IMR-90 (cell line): ENCODE data around the gene DSCAML1. TPM values are rescaled to one million over a fixed set of nuclear protein-coding genes. Genes with fewer than 3 reads are reported as not detected.

Experiments
- ATAC-seq: fragments of 200-7000 bp; cut with Tn5 transposase; 2 replicates; pipeline ENCODE4 v1.9.1; 2020; ENCODE audit warnings: low read depth, mild to moderate bottlenecking, moderate library complexity
- BruUV-seq: library from RNA; stranded (reverse); fragments of 400-500 nt; replicated peaks from 2 replicates; lab custom pipeline; 2021; lab: Mats Ljungman, UMichigan
- CTCF ChIA-PET: fragments of 300-600 bp; formaldehyde crosslinking; extraction: SDS; loops from one replicate; lab custom pipeline; 2021; ENCODE audit warnings: antibody characterized with exemption; lab: Yijun Ruan, JAX
- POLR2A ChIA-PET: fragments of 300-600 bp; sonication (Branson Sonifier 250); formaldehyde crosslinking; loops from one replicate; lab custom pipeline; 2022; ENCODE audit warnings: antibody characterized with exemption; ENCODE audit not compliant: unreplicated experiment; lab: Charles Lee
- DNase-seq: peaks from one replicate; pipeline ENCODE4 v3.0.0; 2013
- H2AFZ ChIP-seq: replicated peaks from 2 replicates; pipeline ENCODE3; 2013; ENCODE audit warnings: low read length, mild to moderate bottlenecking; ENCODE audit not compliant: poor library complexity
- H2AK5ac ChIP-seq: 2 replicates; pipeline ENCODE4 v1.6.1; 2013; ENCODE audit warnings: low read depth, low read length, inconsistent platforms
- H2AK9ac ChIP-seq: replicated peaks from 2 replicates; pipeline ENCODE3; 2013; ENCODE audit warnings: mild to moderate bottlenecking, low read depth, low read length, moderate library complexity; ENCODE audit not compliant: poor library complexity
- H2BK120ac ChIP-seq: 2 replicates; pipeline ENCODE4 v1.6.1; 2013; ENCODE audit warnings: low read depth, low read length, inconsistent platforms
- H2BK15ac ChIP-seq: 3 replicates; pipeline ENCODE4 v1.6.1; 2013; ENCODE audit warnings: low read depth, low read length, inconsistent platforms
- H2BK20ac ChIP-seq: 2 replicates; pipeline ENCODE4 v1.6.1; 2013; ENCODE audit warnings: low read depth, mild to moderate bottlenecking, inconsistent platforms, low read length, moderate library complexity
- H2BK5ac ChIP-seq: 2 replicates; pipeline ENCODE4 v1.6.1; 2013; ENCODE audit warnings: mild to moderate bottlenecking, low read depth, low read length, inconsistent platforms; ENCODE audit not compliant: poor library complexity, severe bottlenecking
- H3K14ac ChIP-seq: replicated peaks from 2 replicates; pipeline ENCODE4 v1.6.1; 2013; ENCODE audit warnings: low read depth, low read length, inconsistent platforms
- H3K18ac ChIP-seq: 2 replicates; pipeline ENCODE4 v1.6.1; 2013; ENCODE audit warnings: low read depth, low read length, control low read depth
- H3K23ac ChIP-seq: 2 replicates; pipeline ENCODE4 v1.6.1; 2013; ENCODE audit warnings: low read depth, low read length, inconsistent platforms
- H3K27ac ChIP-seq: 2 replicates; pipeline ENCODE4 v1.5.1; 2013; ENCODE audit warnings: mild to moderate bottlenecking, control low read depth, low read length; ENCODE audit not compliant: insufficient read depth
- H3K27me3 ChIP-seq: 2 replicates; pipeline ENCODE4 v1.6.1; 2013; ENCODE audit warnings: low read length; ENCODE audit not compliant: control insufficient read depth, insufficient read depth
- H3K36me3 ChIP-seq: 2 replicates; pipeline ENCODE4 v1.6.1; 2013; ENCODE audit warnings: low read length, mixed read lengths; ENCODE audit not compliant: control insufficient read depth, insufficient read depth
- H3K4ac ChIP-seq: 2 replicates; pipeline ENCODE4 v1.6.1; 2013; ENCODE audit warnings: low read depth, low read length, inconsistent platforms
- H3K4me1 ChIP-seq: 2 replicates; pipeline ENCODE4 v1.6.1; 2013; ENCODE audit warnings: low read length, mixed read lengths; ENCODE audit not compliant: control insufficient read depth, insufficient read depth
- H3K4me2 ChIP-seq: 2 replicates; pipeline ENCODE4 v1.6.1; 2013; ENCODE audit warnings: low read depth, mild to moderate bottlenecking, control low read depth, low read length, moderate library complexity
- H3K4me3 ChIP-seq: 2 replicates; pipeline ENCODE4 v1.5.1; 2013; ENCODE audit warnings: low read depth, mild to moderate bottlenecking, control low read depth, low read length, moderate library complexity; ENCODE audit not compliant: insufficient read depth
- H3K56ac ChIP-seq: 2 replicates; pipeline ENCODE4 v1.6.1; 2013; ENCODE audit warnings: low read length, inconsistent platforms; ENCODE audit not compliant: insufficient read depth; ENCODE audit errors: extremely low read depth
- H3K79me1 ChIP-seq, 2 experiments: 2 replicates each; pipeline ENCODE4 v1.6.1; 2013; ENCODE audit warnings: low read length in 2 of 2, inconsistent platforms in 1 of 2, low read depth in 1 of 2
- H3K9ac ChIP-seq: 2 replicates; pipeline ENCODE4 v1.6.1; 2013; ENCODE audit warnings: low read depth, low read length, control low read depth
- H3K9me1 ChIP-seq: 2 replicates; pipeline ENCODE4 v1.6.1; 2013; ENCODE audit warnings: low read length, inconsistent platforms; ENCODE audit not compliant: insufficient read depth
- H3K9me3 ChIP-seq: 2 replicates; pipeline ENCODE4 v1.6.1; 2013; ENCODE audit warnings: low read length; ENCODE audit not compliant: control insufficient read depth, insufficient read depth
- H4K20me1 ChIP-seq: 2 replicates; pipeline ENCODE4 v1.6.1; 2013; ENCODE audit warnings: low read length, inconsistent platforms; ENCODE audit not compliant: insufficient read depth
- H4K5ac ChIP-seq: 2 replicates; pipeline ENCODE4 v1.6.1; 2013; ENCODE audit warnings: mild to moderate bottlenecking, low read depth, low read length, control low read depth
- H4K8ac ChIP-seq, 2 experiments: 2 replicates each; pipeline ENCODE4 v1.6.1; 2013; ENCODE audit warnings: low read depth in 2 of 2, low read length in 2 of 2, control low read depth in 1 of 2, inconsistent platforms in 1 of 2
- H4K91ac ChIP-seq: 2 replicates; pipeline ENCODE4 v1.6.1; 2013; ENCODE audit warnings: low read depth, low read length, inconsistent platforms; ENCODE audit not compliant: insufficient read depth
- BHLHE40 ChIP-seq: fragments of 150-350 bp; IDR thresholded peaks from 2 replicates; pipeline ENCODE4 v1.6.1; 2016; ENCODE audit warnings: mild to moderate bottlenecking, low read depth, low read length
- ELK1 ChIP-seq: fragments of 150-350 bp; IDR thresholded peaks from 2 replicates; pipeline ENCODE4 v1.6.1; 2016; ENCODE audit warnings: low read depth, mild to moderate bottlenecking, low read length, moderate library complexity, borderline replicate concordance
- FOS ChIP-seq: fragments of 150-350 bp; IDR thresholded peaks from 2 replicates; pipeline ENCODE4 v1.6.1; 2016; ENCODE audit warnings: low read depth, low read length
- MAFK ChIP-seq: IDR thresholded peaks from 2 replicates; pipeline ENCODE4 v1.6.1; 2012; ENCODE audit warnings: low read depth, low read length, improper control_type of control experiment
- MAZ ChIP-seq: IDR thresholded peaks from 2 replicates; pipeline ENCODE4 v1.6.1; 2012; ENCODE audit warnings: low read depth, mild to moderate bottlenecking, low read length, improper control_type of control experiment, moderate library complexity, borderline replicate concordance
- MXI1 ChIP-seq: IDR thresholded peaks from 2 replicates; pipeline ENCODE4 v1.6.1; 2012; ENCODE audit warnings: low read depth, mild to moderate bottlenecking, low read length, moderate library complexity, borderline replicate concordance
- NFE2L2 ChIP-seq: fragments of 150-350 bp; IDR thresholded peaks from 2 replicates; pipeline ENCODE4 v1.6.1; 2016; ENCODE audit warnings: low read depth, mild to moderate bottlenecking, low read length
- POLR2A ChIP-seq: IDR thresholded peaks from 2 replicates; pipeline ENCODE4 v1.6.1; 2012; ENCODE audit warnings: mild to moderate bottlenecking, low read depth, low read length
- RAD21 ChIP-seq: IDR thresholded peaks from 2 replicates; pipeline ENCODE4 v1.6.1; 2012; ENCODE audit warnings: low read length, improper control_type of control experiment
- RFX5 ChIP-seq: IDR thresholded peaks from 2 replicates; pipeline ENCODE4 v1.8.0; 2012; ENCODE audit warnings: low read depth, mild to moderate bottlenecking, low read length, moderate library complexity
- SMC3 ChIP-seq: fragments of 150-350 bp; IDR thresholded peaks from 2 replicates; pipeline ENCODE4 v1.6.1; 2016; ENCODE audit warnings: low read depth, mild to moderate bottlenecking, antibody characterized with exemption, low read length, moderate library complexity
- WGBS, 2 experiments: methylation state at CpG; one replicate each; pipeline versions ENCODE4 v1.1.5 to v1.1.7; 2013; ENCODE audit warnings: missing lambda C conversion rate in 2 of 2; ENCODE audit not compliant: insufficient read length in 1 of 2; ENCODE audit errors: extremely low coverage in 2 of 2; 5-methylcytosine and 5-hydroxymethylcytosine counted together
- dilution Hi-C: fragments of 300-500 bp; cut with HindIII; formaldehyde crosslinking; loops from one replicate; pipeline ENCODE4 v1.14.3; 2018; ENCODE audit warnings: low sequenced_read_pairs; ENCODE audit not compliant: unreplicated experiment
- in situ Hi-C: fragments of 300-500 bp; cut with MboI; formaldehyde crosslinking; loops from 3 replicates; pipeline ENCODE4 v1.14.3; 2019; ENCODE audit warnings: low sequenced_read_pairs, inconsistent platforms, mixed read lengths
- intact Hi-C: fragments of 100-400 bp; cut with micrococcal nuclease; formaldehyde crosslinking; loops from 2 replicates; pipeline ENCODE4 v1.10.0; 2022
- polyA plus RNA-seq, 3 experiments: library from polyadenylated mRNA; depleted of rRNA; stranded (reverse); fragments of >200 nt; gene quantifications; 2 replicates each; pipeline ENCODE4 v1.2.3, GENCODE V29; 2012; ENCODE audit warnings: low replicate concordance in 1 of 3
- total RNA-seq: library from RNA; depleted of rRNA; stranded (reverse); fragments of >200 nt; gene quantifications from 2 replicates; pipeline ENCODE4 v1.2.3, GENCODE V29; 2012

The DSCAML1 gene
- total and polyA plus RNA-seq, 2 of the 4 experiments (the other 2 are of a cell fraction): not detected

DNA sequence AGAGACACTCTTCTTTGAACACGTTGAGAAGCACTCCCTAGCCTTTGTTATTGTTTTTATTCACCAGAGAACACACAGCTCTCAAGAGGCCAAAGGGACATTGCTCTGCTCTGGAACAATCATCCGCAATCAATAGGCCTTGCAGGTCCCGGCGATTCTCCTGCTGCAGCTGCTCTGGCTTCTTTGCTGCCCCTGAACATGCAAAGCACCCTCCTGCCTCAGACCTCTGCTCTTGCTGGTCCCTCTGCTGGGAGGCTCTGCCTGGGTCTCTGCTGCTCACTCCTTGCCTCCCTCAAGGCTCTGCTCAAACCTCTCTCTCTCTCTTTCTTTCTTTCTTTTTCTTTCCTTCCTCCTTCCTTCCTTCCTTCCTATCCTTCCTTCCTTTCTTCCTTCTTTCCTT lies 232.7 kb downstream of the DSCAML1 start:
- H3K27me3 ChIP-seq: peaks cover 6% of the 10 kb centered on the region
- no peak overlapping the region for H3K4me3 ChIP-seq
- H3K27ac ChIP-seq: no peak overlapping the region
- H4K8ac ChIP-seq: no peak overlapping the region
- in situ Hi-C loops (no loop called here), dilution Hi-C loops (no loop called here), intact Hi-C loops (no loop called here)
- no peak overlapping the region for H3K14ac ChIP-seq
- no peaks in the 10 kb centered on the region for H3K9me3 ChIP-seq
- H4K91ac ChIP-seq: no peak overlapping the region
- H3K18ac ChIP-seq: no peak overlapping the region
- CTCF ChIA-PET: no interaction called here
- no peak for DNase-seq
- 66% methylated on average over 4 of the region's 4 CpGs; no CpG with 5 or more reads in 1 of the 2 experiments for WGBS, 2 experiments
- H3K4me2 ChIP-seq: no peak overlapping the region
- TF ChIP-seq RAD21: no peak
- TF ChIP-seq POLR2A: no peak
- no peak for TF ChIP-seq MAFK
- TF ChIP-seq NFE2L2: no peak
- TF ChIP-seq BHLHE40: no peak
- no peak for TF ChIP-seq ELK1
- TF ChIP-seq MXI1: no peak
- TF ChIP-seq MAZ: no peak
- TF ChIP-seq SMC3: no peak
- TF ChIP-seq FOS: no peak
- no peak for TF ChIP-seq RFX5
- H3K79me1 ChIP-seq: no peaks in the 10 kb centered on the region
- no peak overlapping the region for H2AK9ac ChIP-seq
- no peaks in the 10 kb centered on the region for H3K9me1 ChIP-seq
- no peaks in the 10 kb centered on the region for H4K20me1 ChIP-seq
- no peak overlapping the region for H2AK5ac ChIP-seq
- no peaks in the 10 kb centered on the region for H3K36me3 ChIP-seq
- no TSS peak for BruUV-seq
- no peak overlapping the region for H2BK5ac ChIP-seq
- H3K4ac ChIP-seq: no peak overlapping the region
- H3K23ac ChIP-seq: no peak overlapping the region
- POLR2A ChIA-PET: no interaction called here
- no peak overlapping the region for H2BK20ac ChIP-seq
- ATAC-seq: no peak
- H3K4me1 ChIP-seq: no peaks in the 10 kb centered on the region
- no peak overlapping the region for H2AFZ ChIP-seq
- H3K56ac ChIP-seq: no peak overlapping the region
- H4K5ac ChIP-seq: no peak overlapping the region
- H2BK120ac ChIP-seq: no peak overlapping the region
- no peak overlapping the region for H3K9ac ChIP-seq
- no peak overlapping the region for H2BK15ac ChIP-seq
